Nephron (organoid): ENCODE results near the gene MX2.

Source experiments
- H3K27ac Mint-ChIP-seq, 3 experiments: 2 replicates each; pipeline ENCODE4 v1.8.0; 2020; ENCODE audit warnings: mixed read lengths in 3 of 3, mild to moderate bottlenecking in 2 of 3, moderate library complexity in 1 of 3
- H3K27me3 Mint-ChIP-seq: 2 replicates; pipeline ENCODE4 v1.8.0; 2021; ENCODE audit warnings: low read depth, mild to moderate bottlenecking, moderate library complexity, mixed read lengths
- H3K36me3 Mint-ChIP-seq: 2 replicates; pipeline ENCODE4 v1.8.0; 2020; ENCODE audit warnings: low read depth, mixed read lengths
- H3K4me1 Mint-ChIP-seq: 2 replicates; pipeline ENCODE4 v1.8.0; 2020; ENCODE audit warnings: mixed read lengths
- H3K4me3 Mint-ChIP-seq, 3 experiments: 2 replicates each; pipeline ENCODE4 v1.8.0; 2020; ENCODE audit warnings: mild to moderate bottlenecking in 3 of 3, mixed read lengths in 3 of 3, moderate library complexity in 2 of 3
- H3K9me3 Mint-ChIP-seq: 2 replicates; pipeline ENCODE4 v1.8.0; 2020; ENCODE audit warnings: mixed read lengths
- CTCF ChIP-seq, 3 experiments: fragments of 200-600 bp; sonication (generic); IDR thresholded peaks; one replicate each; pipeline ENCODE4 v1.5.0; 2021; ENCODE audit warnings: antibody characterized with exemption in 3 of 3; ENCODE audit not compliant: unreplicated experiment in 3 of 3

MX2 gene

DNA sequence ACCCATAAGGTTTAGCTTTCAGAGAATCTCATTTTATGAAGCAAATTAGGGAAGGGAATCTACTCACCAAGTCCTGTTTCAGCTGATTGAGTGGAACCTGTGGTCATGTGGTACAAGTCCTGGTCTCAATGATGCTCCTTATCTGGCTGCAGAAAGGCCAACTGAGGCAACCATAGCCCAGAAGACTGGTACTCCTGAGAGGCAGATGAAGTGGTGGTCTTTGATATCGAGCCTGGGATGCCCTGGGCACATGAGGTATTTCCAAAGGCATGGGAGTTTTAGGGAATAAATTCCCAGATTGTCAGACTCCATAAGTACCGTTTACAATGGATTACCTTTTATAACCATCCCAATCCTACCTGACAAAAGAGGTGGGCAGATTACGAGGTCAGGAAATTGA is 67.5 kb downstream of the MX2 start:
- no peak overlapping the region for H3K4me3 Mint-ChIP-seq
- H3K4me1 Mint-ChIP-seq = no peaks in the 10 kb centered on the region
- H3K36me3 Mint-ChIP-seq = no peaks in the 10 kb centered on the region
- H3K27me3 Mint-ChIP-seq = peaks cover 52% of the 10 kb centered on the region
- TF ChIP-seq CTCF (IDR thresholded peaks at IDR 0.05; ENCODE audit: unreplicated experiment in 3 of 3) = no peak
- no peak overlapping the region for H3K27ac Mint-ChIP-seq
- H3K9me3 Mint-ChIP-seq = peaks cover 5% of the 10 kb centered on the region

DNA sequence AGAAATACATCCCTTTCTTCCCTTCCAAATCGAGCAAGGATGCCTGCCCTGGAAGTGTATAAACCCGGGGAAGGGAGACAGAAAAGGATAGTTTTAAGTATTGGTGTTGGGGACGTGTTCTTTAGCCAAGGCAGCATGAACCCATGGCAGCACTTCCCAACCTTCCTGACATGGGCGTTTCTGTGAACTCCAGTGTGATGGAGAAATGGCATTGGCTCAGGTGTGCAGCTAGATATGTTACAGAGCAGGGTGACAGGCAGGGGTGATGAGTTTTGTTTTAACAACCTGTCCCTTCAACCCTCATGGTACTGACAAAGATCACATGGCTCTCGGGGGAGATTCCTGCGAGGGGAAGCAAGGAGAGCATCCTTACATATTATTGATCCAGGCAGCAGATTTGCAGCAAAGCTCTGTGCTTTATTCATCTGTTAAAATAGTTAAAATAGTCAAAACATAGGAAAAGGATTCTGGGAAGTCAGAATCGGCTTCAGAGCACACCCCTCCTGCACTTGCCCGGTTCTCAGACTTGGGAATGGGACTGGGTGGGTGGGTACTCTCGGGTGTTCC is 68.2 kb downstream of the MX2 start:
- H3K27ac Mint-ChIP-seq = no peak overlapping the region
- H3K4me3 Mint-ChIP-seq = no peak overlapping the region
- H3K27me3 Mint-ChIP-seq = peaks cover 45% of the 10 kb centered on the region
- no peak for TF ChIP-seq CTCF (IDR thresholded peaks at IDR 0.05; ENCODE audit: unreplicated experiment in 3 of 3)
- H3K9me3 Mint-ChIP-seq = peaks cover 11% of the 10 kb centered on the region
- no peaks in the 10 kb centered on the region for H3K4me1 Mint-ChIP-seq
- H3K36me3 Mint-ChIP-seq = no peaks in the 10 kb centered on the region

DNA sequence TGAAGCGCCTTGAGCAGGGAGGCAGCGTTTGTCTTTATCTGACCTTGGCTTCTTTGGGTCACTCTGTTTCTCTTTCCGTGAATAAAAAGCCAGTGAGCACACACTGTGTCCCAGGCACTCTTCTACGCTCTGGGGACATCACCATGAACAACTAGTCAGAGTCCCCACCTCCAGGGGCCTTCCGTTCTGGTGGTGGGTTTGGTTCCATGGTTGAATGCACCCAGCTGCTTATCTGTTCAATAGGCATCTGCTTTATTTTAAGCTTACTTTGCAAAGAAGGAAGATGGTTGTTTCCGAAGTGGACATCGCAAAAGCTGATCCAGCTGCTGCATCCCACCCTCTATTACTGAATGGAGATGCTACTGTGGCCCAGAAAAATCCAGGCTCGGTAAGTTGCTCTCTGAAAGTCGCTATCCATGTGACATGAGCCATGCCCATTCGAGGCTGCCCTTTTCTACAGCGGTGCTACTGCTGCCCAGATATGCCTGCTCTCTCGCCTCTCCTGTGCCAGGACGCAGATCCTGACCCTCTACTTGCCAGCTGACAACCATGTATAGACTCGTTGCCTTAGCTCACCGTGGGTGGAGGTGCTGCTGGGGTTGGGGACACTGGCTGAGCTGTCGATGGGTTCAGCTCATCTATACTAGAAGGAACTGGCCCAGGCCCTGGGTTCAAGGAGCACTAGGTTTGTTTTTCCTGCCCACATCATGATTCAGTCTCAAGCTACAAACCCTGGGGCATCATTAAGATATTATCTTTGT is 70.1 kb downstream of the MX2 start:
- Mint-ChIP-seq H3K4me1 (no peaks in the 10 kb centered on the region), H3K4me3 (no peak overlapping the region), H3K27ac (no peak overlapping the region), H3K27me3 (peaks cover 25% of the 10 kb centered on the region), H3K36me3 (peaks cover 7% of the 10 kb centered on the region), H3K9me3 (peaks cover 21% of the 10 kb centered on the region)
- TF ChIP-seq CTCF (IDR thresholded peaks at IDR 0.05; ENCODE audit: unreplicated experiment in 3 of 3) = no peak

GRCh38 chr21:41432562-41433460 is 71.0 kb downstream of the MX2 start:
- no peaks in the 10 kb centered on the region for H3K4me1 Mint-ChIP-seq
- H3K27me3 Mint-ChIP-seq = peaks cover 20% of the 10 kb centered on the region
- no peak overlapping the region for H3K4me3 Mint-ChIP-seq
- H3K36me3 Mint-ChIP-seq = peaks cover 7% of the 10 kb centered on the region
- no peak overlapping the region for H3K27ac Mint-ChIP-seq
- no peak for TF ChIP-seq CTCF (IDR thresholded peaks at IDR 0.05; ENCODE audit: unreplicated experiment in 3 of 3)
- H3K9me3 Mint-ChIP-seq = peaks cover 21% of the 10 kb centered on the region

DNA sequence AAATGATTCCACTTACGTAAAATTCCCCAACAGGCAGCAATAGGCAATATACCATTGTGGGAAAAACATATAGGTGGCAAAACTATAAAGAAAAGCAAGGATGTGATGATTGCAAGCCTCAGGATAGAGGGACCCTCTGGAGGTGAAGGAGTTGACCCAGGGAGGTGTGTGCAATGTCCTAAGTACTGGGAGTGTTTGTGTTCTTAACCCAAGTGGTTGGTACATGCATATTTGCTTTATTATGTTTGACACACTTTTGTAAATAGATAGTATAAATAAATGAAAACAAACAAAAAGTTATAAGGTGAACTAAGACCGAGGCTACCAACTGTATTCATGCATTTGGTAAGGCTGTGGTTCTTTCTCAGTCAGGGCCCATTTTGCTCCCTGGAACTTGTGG is 71.7 kb downstream of the MX2 start:
- H3K27me3 Mint-ChIP-seq = peaks cover 12% of the 10 kb centered on the region
- peaks cover 21% of the 10 kb centered on the region for H3K9me3 Mint-ChIP-seq
- H3K4me3 Mint-ChIP-seq = no peak overlapping the region
- no peaks in the 10 kb centered on the region for H3K4me1 Mint-ChIP-seq
- no peak for TF ChIP-seq CTCF (IDR thresholded peaks at IDR 0.05; ENCODE audit: unreplicated experiment in 3 of 3)
- peaks cover 7% of the 10 kb centered on the region for H3K36me3 Mint-ChIP-seq
- H3K27ac Mint-ChIP-seq = no peak overlapping the region
